ENCODE data around the gene PLAAT3. TPM values are rescaled to one million over a fixed set of nuclear protein-coding genes. Genes with fewer than 3 reads are reported as not detected.

The PLAAT3 gene
- polyA plus RNA-seq (2012; rRNA removed), result 39.6 and 44.0 TPM in 2 replicates
- polyA plus RNA-seq (2012; cell fraction: cytosol; rRNA removed), result 32.8 and 36.7 TPM in 2 replicates
- 18.0 and 24.4 TPM in 2 replicates for polyA plus RNA-seq (2012; cell fraction: nucleus; rRNA removed)

DNA sequence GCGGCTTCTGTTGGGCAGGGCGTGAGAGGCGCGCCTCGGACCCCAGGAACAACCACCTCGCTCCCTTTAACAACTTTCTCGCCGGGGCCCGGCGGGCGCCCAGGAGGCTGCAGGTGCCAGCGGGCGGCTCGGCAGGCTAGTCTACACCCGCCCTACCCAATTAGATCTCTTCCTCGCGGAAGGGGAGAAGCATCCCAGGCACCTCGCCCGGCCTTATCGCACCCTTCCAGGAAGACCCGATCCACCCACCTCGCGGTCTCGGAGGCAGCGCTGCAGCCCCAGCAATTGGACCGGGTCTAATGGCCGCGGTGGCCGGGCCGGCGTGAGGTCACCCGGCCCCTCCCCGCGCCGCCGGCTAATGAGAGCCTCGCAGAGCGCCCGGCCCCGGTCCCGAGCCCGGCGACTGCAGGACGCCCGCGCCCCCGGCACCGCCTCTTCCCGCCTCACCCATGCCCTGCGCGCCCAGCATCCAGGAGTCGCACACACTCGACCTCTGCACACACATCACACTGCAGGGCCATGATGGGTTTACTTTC, at the start of gene PLAAT3:
PLAAT3 (minus strand) TSS at position 298 of the 536 bp plus-strand sequence. CDS start 419 bp downstream, outside the sequence.
- ChIA-PET CTCF (interaction anchor here (1.3 kb wide), 1 partner anchor 25 kb away, joined by 3 read pairs; no protein-coding TSS in a partner anchor), POLR2A (no interaction called here)
- H3K27me3 ChIP-seq (ENCODE audit: insufficient read depth), result no peaks in the 10 kb centered on the region
- no peaks in the 10 kb centered on the region for H3K36me3 ChIP-seq (replicated peaks in 1 of 2; ENCODE audit: control insufficient read depth in 1 of 2, insufficient read depth in 2 of 2, low read length in 1 of 2)
- peaks cover 9% of the 10 kb centered on the region for H3F3A ChIP-seq (replicated peaks; ENCODE audit: insufficient read depth)
- peak within 1 kb of the TSS; percentile 74 to 79 for H3K4me3 ChIP-seq (ENCODE audit: low read depth in 2 of 2, low read length in 1 of 2)
- 0% methylated on average over 11 of the region's 53 CpGs for WGBS (ENCODE audit: low lambda C conversion rate)
- no peaks in the 10 kb centered on the region for H3K9me2 ChIP-seq
- H3K4me2 ChIP-seq, result peak within 1 kb of the TSS; percentile 94
- no peaks in the 10 kb centered on the region for H3K79me2 ChIP-seq (ENCODE audit: insufficient read depth)
- H3K4me1 ChIP-seq (ENCODE audit: control insufficient read depth in 1 of 2, insufficient read depth in 2 of 2, low read depth in 1 of 2, low read length in 1 of 2), result peaks cover 12 to 15% of the 10 kb centered on the region in 2 experiments
- H4K20me1 ChIP-seq (ENCODE audit: insufficient read depth), result no peaks in the 10 kb centered on the region
- H3K27ac ChIP-seq (ENCODE audit: low read depth in 2 of 2, low read length in 1 of 2), result peak within 1 kb of the TSS; percentile 15 to 30; a peak in 1 of 4 replicates
- H2AFZ ChIP-seq (ENCODE audit: low read depth), result peak within 1 kb of the TSS; percentile 97
- peak; percentile 87 for DNase-seq
- peak within 1 kb of the TSS; percentile 49 for H3K9ac ChIP-seq
- no peaks in the 10 kb centered on the region for H3K9me3 ChIP-seq
- TF ChIP-seq PBX3 (IDR thresholded peaks at IDR 0.05), result no peak
- TF ChIP-seq RAD21 (IDR thresholded peaks at IDR 0.05; ENCODE audit: low read length), result no peak
- TF ChIP-seq, protein P1, sequence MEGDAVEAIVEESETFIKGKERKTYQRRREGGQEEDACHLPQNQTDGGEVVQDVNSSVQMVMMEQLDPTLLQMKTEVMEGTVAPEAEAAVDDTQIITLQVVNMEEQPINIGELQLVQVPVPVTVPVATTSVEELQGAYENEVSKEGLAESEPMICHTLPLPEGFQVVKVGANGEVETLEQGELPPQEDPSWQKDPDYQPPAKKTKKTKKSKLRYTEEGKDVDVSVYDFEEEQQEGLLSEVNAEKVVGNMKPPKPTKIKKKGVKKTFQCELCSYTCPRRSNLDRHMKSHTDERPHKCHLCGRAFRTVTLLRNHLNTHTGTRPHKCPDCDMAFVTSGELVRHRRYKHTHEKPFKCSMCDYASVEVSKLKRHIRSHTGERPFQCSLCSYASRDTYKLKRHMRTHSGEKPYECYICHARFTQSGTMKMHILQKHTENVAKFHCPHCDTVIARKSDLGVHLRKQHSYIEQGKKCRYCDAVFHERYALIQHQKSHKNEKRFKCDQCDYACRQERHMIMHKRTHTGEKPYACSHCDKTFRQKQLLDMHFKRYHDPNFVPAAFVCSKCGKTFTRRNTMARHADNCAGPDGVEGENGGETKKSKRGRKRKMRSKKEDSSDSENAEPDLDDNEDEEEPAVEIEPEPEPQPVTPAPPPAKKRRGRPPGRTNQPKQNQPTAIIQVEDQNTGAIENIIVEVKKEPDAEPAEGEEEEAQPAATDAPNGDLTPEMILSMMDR (IDR thresholded peaks at IDR 0.05), result 0 out of 2 replicates have a peak, but pooled peaks have one; percentile 12
- no peak for TF ChIP-seq NRF1 (IDR thresholded peaks at IDR 0.05; ENCODE audit: low read depth, low read length)
- no peak for TF ChIP-seq SMC3 (IDR thresholded peaks at IDR 0.05; ENCODE audit: low read depth, low read length)
- TF ChIP-seq USF1 (IDR thresholded peaks at IDR 0.05; ENCODE audit: borderline replicate concordance, low read depth), result no peak
- no peak for TF ChIP-seq ZBTB33 (IDR thresholded peaks at IDR 0.05; ENCODE audit: borderline replicate concordance, low read depth)
- TF ChIP-seq POLR2AphosphoS5 (IDR thresholded peaks at IDR 0.05; ENCODE audit: low read depth, low read length), result no peak
- no peak for TF ChIP-seq EZH2phosphoT487 (IDR thresholded peaks at IDR 0.05; ENCODE audit: borderline replicate concordance, low read depth)
- TF ChIP-seq TCF12 (IDR thresholded peaks at IDR 0.05), result no peak
- no peak for TF ChIP-seq GATA2 (CRISPR knock-in tag; IDR thresholded peaks at IDR 0.05)
- TF ChIP-seq FOXM1 (IDR thresholded peaks at IDR 0.05; ENCODE audit: low read depth), result no peak
- no peak for TF ChIP-seq RFX5 (IDR thresholded peaks at IDR 0.05; ENCODE audit: low read length)
- TF ChIP-seq JUND (IDR thresholded peaks at IDR 0.05), result no peak
- TF ChIP-seq RCOR1 (IDR thresholded peaks at IDR 0.05; ENCODE audit: low read length), result 0 out of 2 replicates have a peak, but pooled peaks have one; percentile 5
- no peak for TF ChIP-seq ELF1 (IDR thresholded peaks at IDR 0.05)
- no peak for TF ChIP-seq CHD2 (IDR thresholded peaks at IDR 0.05; ENCODE audit: low read length, partially characterized antibody)
- peak; percentile 30; the same call in 1 of the 2 replicates for TF ChIP-seq MXI1 (IDR thresholded peaks at IDR 0.05; ENCODE audit: low read depth, low read length)
- TF ChIP-seq, protein P2, sequence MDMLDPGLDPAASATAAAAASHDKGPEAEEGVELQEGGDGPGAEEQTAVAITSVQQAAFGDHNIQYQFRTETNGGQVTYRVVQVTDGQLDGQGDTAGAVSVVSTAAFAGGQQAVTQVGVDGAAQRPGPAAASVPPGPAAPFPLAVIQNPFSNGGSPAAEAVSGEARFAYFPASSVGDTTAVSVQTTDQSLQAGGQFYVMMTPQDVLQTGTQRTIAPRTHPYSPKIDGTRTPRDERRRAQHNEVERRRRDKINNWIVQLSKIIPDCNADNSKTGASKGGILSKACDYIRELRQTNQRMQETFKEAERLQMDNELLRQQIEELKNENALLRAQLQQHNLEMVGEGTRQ (IDR thresholded peaks at IDR 0.05; ENCODE audit: borderline replicate concordance, low read depth, low read length), result no peak
- 0 out of 2 replicates have a peak, but pooled peaks have one; percentile 28 for TF ChIP-seq RXRA (IDR thresholded peaks at IDR 0.05; ENCODE audit: borderline replicate concordance, low read depth)
- TF ChIP-seq FOSL2 (IDR thresholded peaks at IDR 0.05; ENCODE audit: borderline replicate concordance, low read depth), result no peak
- TF ChIP-seq MEF2A (IDR thresholded peaks at IDR 0.05; ENCODE audit: borderline replicate concordance, low read depth), result no peak
- TF ChIP-seq TAF1 (IDR thresholded peaks at IDR 0.05; ENCODE audit: borderline replicate concordance, low read depth, low read length), result no peak
- peak; percentile 16; the same call in 1 of the 2 replicates for TF ChIP-seq FOXJ3 (CRISPR knock-in tag; IDR thresholded peaks at IDR 0.05)
- TF ChIP-seq NFIC (IDR thresholded peaks at IDR 0.05; ENCODE audit: borderline replicate concordance), result no peak
- TF ChIP-seq SIN3A (IDR thresholded peaks at IDR 0.05; ENCODE audit: borderline replicate concordance, low read depth, low read length), result no peak
- TF ChIP-seq, protein P3, sequence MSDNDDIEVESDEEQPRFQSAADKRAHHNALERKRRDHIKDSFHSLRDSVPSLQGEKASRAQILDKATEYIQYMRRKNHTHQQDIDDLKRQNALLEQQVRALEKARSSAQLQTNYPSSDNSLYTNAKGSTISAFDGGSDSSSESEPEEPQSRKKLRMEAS (IDR thresholded peaks at IDR 0.05; ENCODE audit: low read depth), result peak; percentile 19
- TF ChIP-seq EP300 (IDR thresholded peaks at IDR 0.05; ENCODE audit: borderline replicate concordance in 1 of 2, low read depth in 1 of 2, low read length in 1 of 2), result no peak
